Endothelial cell of umbilical vein (primary cell): ENCODE measurements around the gene LRG1. TPM values are rescaled to one million over a fixed set of nuclear protein-coding genes. Genes with fewer than 3 reads are reported as not detected.

Experiments
- BruUV-seq: library from RNA; stranded (reverse); fragments of 400-500 nt; replicated peaks from 2 replicates; lab custom pipeline; 2021; lab: Mats Ljungman, UMichigan
- CTCF ChIA-PET: fragments of 300-600, 350-600 bp; sonication (Branson Sonifier 250); formaldehyde crosslinking; loops from one replicate; lab custom pipeline; 2021; ENCODE audit warnings: antibody characterized with exemption, inconsistent platforms; lab: Charles Lee
- POLR2A ChIA-PET: fragments of 300-600, 350-600 bp; sonication (Branson Sonifier 250); formaldehyde crosslinking; loops from one replicate; lab custom pipeline; 2021; ENCODE audit warnings: antibody characterized with exemption, inconsistent platforms; lab: Charles Lee
- DNase-seq: peaks from one replicate; pipeline ENCODE4 v3.0.0-alpha.2; 2011; ENCODE audit warnings: low read depth, low spot score
- FAIRE-seq: peaks from 2 replicates; lab custom pipeline; 2011; peaks lifted over from hg19 to GRCh38; lab: Jason Lieb, UNC
- H2AFZ ChIP-seq: 2 replicates; pipeline ENCODE4 v1.6.0; 2012; ENCODE audit warnings: low read depth, low read length, control low read depth, inconsistent platforms
- H3K27ac ChIP-seq: 2 replicates; pipeline ENCODE4 v1.5.1; 2011; ENCODE audit warnings: low read depth, mild to moderate bottlenecking, control low read depth, low read length, moderate library complexity; ENCODE audit not compliant: insufficient read depth
- H3K27me3 ChIP-seq, 2 experiments: 2 replicates each; pipeline versions ENCODE4 v1.6.0 to v1.6.1; 2011; ENCODE audit warnings: low read length in 2 of 2, mixed read lengths in 1 of 2; ENCODE audit not compliant: control insufficient read depth in 2 of 2, insufficient read depth in 2 of 2
- H3K36me3 ChIP-seq, 2 experiments: 2 replicates in 1 of 2; 3 replicates in 1 of 2; pipeline ENCODE4 v1.5.1; 2011; ENCODE audit warnings: low read length in 2 of 2, mild to moderate bottlenecking in 1 of 2, moderate library complexity in 1 of 2; ENCODE audit not compliant: control insufficient read depth in 2 of 2, insufficient read depth in 2 of 2; ENCODE audit errors: extremely low read depth in 1 of 2
- H3K4me1 ChIP-seq: 3 replicates; pipeline ENCODE4 v1.5.1; 2011; ENCODE audit warnings: mild to moderate bottlenecking, low read length; ENCODE audit not compliant: control insufficient read depth, insufficient read depth; ENCODE audit errors: extremely low read depth
- H3K4me2 ChIP-seq: 2 replicates; pipeline ENCODE4 v1.6.1; 2011; ENCODE audit warnings: low read length, control low read depth, mixed read lengths; ENCODE audit not compliant: insufficient read depth
- H3K4me3 ChIP-seq, 3 experiments: fragments of 200-600 bp in 1 of 3; sonication (generic), shearing (Covaris generic) in 1 of 3; replicated peaks in 1 of 3; 2 replicates each; pipeline ENCODE4 v1.5.1; 2011 to 2016; ENCODE audit warnings: control low read depth in 3 of 3, low read length in 3 of 3, mild to moderate bottlenecking in 2 of 3, inconsistent platforms in 1 of 3, low read depth in 1 of 3, moderate library complexity in 1 of 3; ENCODE audit not compliant: insufficient read depth in 1 of 3
- H3K79me2 ChIP-seq: 2 replicates; pipeline ENCODE4 v1.6.0; 2012; ENCODE audit warnings: low read length, inconsistent platforms; ENCODE audit not compliant: control insufficient read depth, insufficient read depth
- H3K9ac ChIP-seq: replicated peaks from 2 replicates; pipeline ENCODE3; 2011; ENCODE audit warnings: low read length, control low read depth; ENCODE audit not compliant: insufficient read depth; ENCODE audit errors: extremely low read depth
- H3K9me1 ChIP-seq: replicated peaks from 3 replicates; pipeline ENCODE4 v1.6.0; 2011; ENCODE audit warnings: mild to moderate bottlenecking, low read length; ENCODE audit not compliant: control insufficient read depth, insufficient read depth; ENCODE audit errors: extremely low read depth
- H3K9me3 ChIP-seq: replicated peaks from 2 replicates; pipeline ENCODE4 v1.5.1; 2012; ENCODE audit warnings: low read length, inconsistent platforms; ENCODE audit not compliant: control insufficient read depth, insufficient read depth
- H4K20me1 ChIP-seq: replicated peaks from 2 replicates; pipeline ENCODE3; 2011; ENCODE audit warnings: mild to moderate bottlenecking, low read length; ENCODE audit not compliant: control insufficient read depth, insufficient read depth; ENCODE audit errors: extremely low read depth
- CTCF ChIP-seq, 2 donors: IDR thresholded peaks; 1 replicate in 1 of 2; 2 replicates in 1 of 2; pipeline ENCODE4 v1.5.1; 2011; ENCODE audit warnings: low read length in 2 of 2, mild to moderate bottlenecking in 2 of 2, moderate library complexity in 2 of 2, control low read depth in 1 of 2, inconsistent platforms in 1 of 2, low read depth in 1 of 2; ENCODE audit not compliant: insufficient read depth in 1 of 2; ENCODE audit errors: extremely low read depth in 1 of 2
- EZH2 ChIP-seq: IDR thresholded peaks from 2 replicates; pipeline ENCODE4 v1.6.1; 2012; ENCODE audit warnings: borderline replicate concordance, low read depth, mild to moderate bottlenecking, moderate library complexity, low read length, inconsistent platforms; ENCODE audit not compliant: severe bottlenecking
- FOS ChIP-seq: IDR thresholded peaks from 2 replicates; pipeline ENCODE4 v1.6.1; 2011; ENCODE audit warnings: mild to moderate bottlenecking, low read length, moderate library complexity, borderline replicate concordance; ENCODE audit not compliant: insufficient read depth
- GATA2 ChIP-seq: IDR thresholded peaks from 2 replicates; pipeline ENCODE4 v1.7.0; 2011; ENCODE audit warnings: low read depth, mild to moderate bottlenecking, moderate library complexity, mixed read lengths, low read length; ENCODE audit not compliant: insufficient read length, insufficient read depth
- JUN ChIP-seq: IDR thresholded peaks from 2 replicates; pipeline ENCODE4 v1.6.1; 2011; ENCODE audit warnings: borderline replicate concordance, low read depth; ENCODE audit not compliant: insufficient read length, insufficient read depth
- MAX ChIP-seq: IDR thresholded peaks from 2 replicates; pipeline ENCODE4 v1.6.1; 2011; ENCODE audit not compliant: insufficient read depth, insufficient read length
- MYC ChIP-seq: IDR thresholded peaks from one replicate; pipeline ENCODE4 v1.6.1; 2011; ENCODE audit warnings: mild to moderate bottlenecking, low read depth, low read length
- POLR2A ChIP-seq: IDR thresholded peaks from 2 replicates; pipeline ENCODE4 v1.6.1; 2012; ENCODE audit warnings: low read depth, mild to moderate bottlenecking, control low read depth, low read length
- POLR2AphosphoS5 ChIP-seq: IDR thresholded peaks from 2 replicates; pipeline ENCODE4 v1.6.1; 2012; ENCODE audit warnings: low read depth, mild to moderate bottlenecking, control low read depth, low read length, moderate library complexity; ENCODE audit not compliant: insufficient read depth
- dilution Hi-C: fragments of 300-500 bp; cut with MboI; formaldehyde crosslinking; loops from one replicate; pipeline ENCODE4 v1.15.0; 2019; ENCODE audit warnings: low sequenced_read_pairs; ENCODE audit not compliant: extremely low pct_ligation_motif_present
- intact Hi-C: fragments of 100-400 bp; cut with micrococcal nuclease; formaldehyde crosslinking; loops from one replicate; pipeline ENCODE4 v1.10.0; 2022
- polyA plus RNA-seq, 4 experiments: library from polyadenylated mRNA; depleted of rRNA in 3 of 4; stranded (reverse) in 3 of 4; unstranded in 1 of 4; fragments of >200 nt; gene quantifications; 2 replicates each; pipeline versions ENCODE4 v1.2.1 to v1.2.3, GENCODE V29; 2011 to 2012; ENCODE audit warnings: missing spikeins in 1 of 4
- total RNA-seq: library from RNA; stranded (reverse); gene quantifications from 2 replicates; pipeline ENCODE4 v1.2.3, GENCODE V29; 2021

The LRG1 gene
- total and polyA plus RNA-seq, 2 donors (not counting 3 experiments of a cell fraction or from before 2014, with no cell fraction given) = 0.21 to 0.31 TPM

GRCh38 chr19:4502282-4503131, 37.3 kb downstream of the LRG1 start:
- no peaks in the 10 kb centered on the region for H4K20me1 ChIP-seq
- H3K36me3 ChIP-seq = peaks cover 5 to 37% of the 10 kb centered on the region in 2 experiments
- H3K9me1 ChIP-seq = no peaks in the 10 kb centered on the region
- BruUV-seq = no TSS peak
- no peak overlapping the region for H3K9ac ChIP-seq
- intact Hi-C loops (no loop called here), dilution Hi-C loops (no loop called here)
- no peak overlapping the region for H2AFZ ChIP-seq
- FAIRE-seq (no peak), DNase-seq (no peak)
- H3K4me3 ChIP-seq = no peak overlapping the region
- POLR2A ChIA-PET = no interaction called here
- peaks cover 10% of the 10 kb centered on the region for H3K4me1 ChIP-seq
- TF ChIP-seq MAX (no peak), GATA2 (no peak), POLR2A (no peak)
- H3K27ac ChIP-seq = no peak overlapping the region
- no peaks in the 10 kb centered on the region for H3K9me3 ChIP-seq
- H3K79me2 ChIP-seq = no peaks in the 10 kb centered on the region
- CTCF ChIA-PET = interaction anchor here (1.7 to 3.1 kb wide), 2 partner anchors 21 to 23 kb away, joined by 7 to 10 read pairs; no protein-coding TSS in a partner anchor
- H3K4me2 ChIP-seq = no peak overlapping the region
- no peaks in the 10 kb centered on the region for H3K27me3 ChIP-seq

- H3K9ac ChIP-seq = no peak overlapping the region
- DNase-seq (no peak), FAIRE-seq (no peak)
- H3K27me3 ChIP-seq = no peaks in the 10 kb centered on the region
- no peak overlapping the region for H3K4me2 ChIP-seq
- H3K27ac ChIP-seq = no peak overlapping the region
- H4K20me1 ChIP-seq = no peaks in the 10 kb centered on the region
- H3K79me2 ChIP-seq = no peaks in the 10 kb centered on the region
- H3K4me1 ChIP-seq = peaks cover 7% of the 10 kb centered on the region
- peaks cover 5 to 39% of the 10 kb centered on the region in 2 experiments for H3K36me3 ChIP-seq
- CTCF ChIA-PET = interaction anchor here (1.0 to 3.1 kb wide), 2 partner anchors 22 to 23 kb away, joined by 3 to 10 read pairs; no protein-coding TSS in a partner anchor
- H3K9me3 ChIP-seq = no peaks in the 10 kb centered on the region
- no peak overlapping the region for H3K4me3 ChIP-seq
- dilution Hi-C loops = no loop called here
- intact Hi-C loops = no loop called here
- no peaks in the 10 kb centered on the region for H3K9me1 ChIP-seq
- H2AFZ ChIP-seq = no peak overlapping the region
- BruUV-seq = TSS peak; percentile 34
- POLR2A ChIA-PET = no interaction called here
- no peak for TF ChIP-seq MYC
- no peak for TF ChIP-seq CTCF (IDR thresholded peaks at IDR 0.05; ENCODE audit: extremely low read depth in 1 of 2, insufficient read depth in 1 of 2, low read depth in 1 of 2, low read length in 2 of 2)
- no peak for TF ChIP-seq POLR2A
- no peak for TF ChIP-seq FOS
- TF ChIP-seq JUN = no peak
- no peak for TF ChIP-seq GATA2
- no peak for TF ChIP-seq POLR2AphosphoS5
- no peak for TF ChIP-seq EZH2
- TF ChIP-seq MAX = no peak
These were observed 38.1 kb downstream of the LRG1 start for GRCh38 chr19:4501691-4502090.
